Activated CD8-positive, alpha-beta memory T cell treated with anti-CD3 and anti-CD28 coated beads, Interleukin-2, amount 50 U/mL, for 24 hours (primary cell): ENCODE measurements around the gene DCAF4.

ENCODE experiments used
- DNase-seq: peaks from one replicate; pipeline ENCODE4 v3.0.0-alpha.2; 2020; ENCODE audit errors: extremely low read depth

The DCAF4 gene, protein sequence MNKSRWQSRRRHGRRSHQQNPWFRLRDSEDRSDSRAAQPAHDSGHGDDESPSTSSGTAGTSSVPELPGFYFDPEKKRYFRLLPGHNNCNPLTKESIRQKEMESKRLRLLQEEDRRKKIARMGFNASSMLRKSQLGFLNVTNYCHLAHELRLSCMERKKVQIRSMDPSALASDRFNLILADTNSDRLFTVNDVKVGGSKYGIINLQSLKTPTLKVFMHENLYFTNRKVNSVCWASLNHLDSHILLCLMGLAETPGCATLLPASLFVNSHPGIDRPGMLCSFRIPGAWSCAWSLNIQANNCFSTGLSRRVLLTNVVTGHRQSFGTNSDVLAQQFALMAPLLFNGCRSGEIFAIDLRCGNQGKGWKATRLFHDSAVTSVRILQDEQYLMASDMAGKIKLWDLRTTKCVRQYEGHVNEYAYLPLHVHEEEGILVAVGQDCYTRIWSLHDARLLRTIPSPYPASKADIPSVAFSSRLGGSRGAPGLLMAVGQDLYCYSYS

DNA sequence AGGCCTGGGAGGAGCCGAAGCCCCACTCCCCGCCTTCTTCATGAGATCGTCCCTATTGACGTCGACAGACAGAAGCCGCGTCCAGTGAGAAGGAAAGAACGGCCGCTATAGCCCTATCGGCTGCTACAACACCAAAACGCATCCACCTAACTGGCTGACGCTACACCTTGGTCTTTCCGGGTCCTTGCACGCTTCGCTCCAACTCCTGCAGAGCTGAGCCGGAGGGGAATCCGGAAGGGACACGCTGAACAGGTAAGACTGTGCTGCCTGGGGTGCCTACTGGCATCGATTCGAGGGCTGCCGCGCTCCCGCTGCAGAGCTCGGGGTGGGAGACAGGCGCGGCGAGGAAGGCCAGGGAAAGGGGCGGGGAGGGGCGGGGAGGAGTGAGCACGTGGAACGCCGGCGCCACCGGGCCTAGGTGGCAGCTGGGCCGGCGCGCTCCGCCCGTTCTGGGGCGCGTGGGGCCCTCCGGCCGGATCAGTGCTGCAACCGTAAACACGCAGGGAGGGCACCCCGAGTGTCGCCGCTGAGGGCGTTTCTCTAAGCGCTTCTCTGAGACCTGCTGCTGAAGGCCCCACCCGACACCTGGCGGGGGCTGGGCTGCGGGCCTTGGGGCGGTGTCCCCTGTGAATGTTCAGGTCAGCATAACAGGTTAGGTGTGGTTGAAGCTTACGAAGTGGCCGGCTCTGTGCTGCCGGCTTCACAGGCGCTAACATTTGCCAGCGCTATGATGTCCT lies at the start of gene DCAF4:
DCAF4 (plus strand) TSS at position 173 of the 737 bp plus-strand sequence. CDS start 11,515 bp downstream, outside the sequence.
- peak; percentile 89 for DNase-seq

DNA sequence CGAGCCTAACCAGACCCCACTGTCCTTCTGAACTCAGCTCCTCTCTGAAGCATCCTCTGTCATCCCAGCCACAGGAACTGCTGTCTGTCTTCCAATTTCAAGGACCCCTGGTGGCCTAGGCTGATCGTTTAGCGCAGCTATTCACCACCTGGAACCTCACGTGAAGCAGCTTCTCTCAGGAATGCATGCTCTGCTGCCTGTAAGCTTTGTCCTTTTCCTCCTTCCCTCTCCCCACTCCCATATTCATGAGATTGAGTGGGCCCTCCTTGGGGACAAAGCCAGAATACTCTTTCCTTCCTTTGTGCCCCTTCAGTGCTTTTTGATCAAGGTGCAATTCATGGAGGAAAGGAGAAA lies 49.6 kb upstream of the DCAF4 start:
- no peak for DNase-seq

DNA sequence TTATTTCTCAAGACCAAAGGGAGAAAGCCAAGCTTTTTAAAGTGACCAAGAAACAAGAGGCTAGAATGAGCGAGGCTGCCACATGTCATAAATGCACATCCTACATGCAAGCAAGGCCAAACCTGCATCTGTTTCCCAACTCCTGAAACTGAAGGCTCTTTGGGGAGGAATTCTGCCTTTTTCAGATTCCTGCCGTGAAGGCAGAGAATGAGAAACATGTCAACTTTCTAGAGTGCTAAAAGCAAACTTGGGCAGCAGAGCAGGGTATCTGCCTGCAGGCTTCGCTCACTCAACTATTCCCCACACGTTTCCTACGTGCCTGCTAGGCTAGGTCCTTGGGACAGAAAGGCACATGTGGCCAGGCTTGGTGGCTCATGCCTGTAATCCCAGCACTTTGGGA lies 47.5 kb upstream of the DCAF4 start:
- DNase-seq, result no peak

DNA sequence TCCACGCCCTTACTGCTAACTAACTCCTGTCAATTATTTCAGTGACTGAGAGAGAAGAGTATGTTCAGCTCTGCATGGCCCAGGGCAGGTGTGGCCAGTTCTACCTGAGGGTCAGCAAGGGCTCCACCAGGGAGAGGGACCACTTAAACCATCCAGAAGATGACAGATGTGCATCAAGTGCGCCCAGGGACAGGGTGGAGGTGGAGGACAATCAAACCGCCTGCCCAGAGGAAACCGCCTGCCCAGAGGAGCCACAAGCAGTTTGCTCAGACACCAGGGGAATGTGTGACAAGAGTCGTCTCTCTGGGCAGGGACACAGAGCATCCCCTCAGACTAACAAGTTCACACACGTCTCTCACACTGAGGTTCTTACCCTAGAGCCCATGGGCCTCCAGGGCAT lies 46.8 kb upstream of the DCAF4 start:
- no peak for DNase-seq

DNA sequence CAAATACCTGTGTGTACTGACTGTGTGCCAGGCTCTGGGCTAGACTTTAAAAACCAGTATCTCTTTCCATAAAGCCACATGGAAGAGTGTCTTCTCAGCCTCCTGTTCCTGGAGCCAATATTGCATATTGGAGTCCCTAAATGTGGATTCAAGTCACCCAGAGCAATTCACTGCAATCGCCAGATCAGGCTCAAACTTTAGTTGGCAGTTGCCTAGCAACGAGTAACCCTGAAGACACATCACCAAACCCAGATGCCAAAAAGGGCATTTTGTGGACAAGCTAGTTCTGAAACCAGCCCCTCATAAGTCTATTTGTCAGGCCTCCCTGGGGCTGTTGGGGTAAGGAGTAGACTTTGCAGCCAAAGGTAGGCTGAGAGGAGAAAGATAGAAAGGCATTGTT lies 46.1 kb upstream of the DCAF4 start:
- DNase-seq, result no peak

DNA sequence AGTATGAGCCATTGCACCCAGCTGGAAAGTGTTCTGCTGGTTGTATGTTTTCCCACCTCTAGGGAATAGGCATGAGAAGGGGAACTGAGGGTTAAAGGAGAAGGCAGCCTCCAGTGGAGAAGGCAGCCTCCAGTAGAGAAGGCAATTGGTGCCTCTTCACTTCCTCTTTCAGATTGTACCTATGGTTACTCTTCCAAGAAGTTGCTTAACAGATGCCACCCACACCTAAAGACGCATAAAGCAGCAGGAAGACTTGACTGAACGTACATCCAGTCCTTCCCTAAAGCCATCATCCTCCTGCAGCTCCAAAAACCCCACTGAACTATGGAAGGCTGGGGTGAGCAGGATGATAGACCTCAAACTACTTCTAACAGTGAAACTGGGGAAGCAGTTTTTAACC lies 45.4 kb upstream of the DCAF4 start:
- DNase-seq, result no peak

DNA sequence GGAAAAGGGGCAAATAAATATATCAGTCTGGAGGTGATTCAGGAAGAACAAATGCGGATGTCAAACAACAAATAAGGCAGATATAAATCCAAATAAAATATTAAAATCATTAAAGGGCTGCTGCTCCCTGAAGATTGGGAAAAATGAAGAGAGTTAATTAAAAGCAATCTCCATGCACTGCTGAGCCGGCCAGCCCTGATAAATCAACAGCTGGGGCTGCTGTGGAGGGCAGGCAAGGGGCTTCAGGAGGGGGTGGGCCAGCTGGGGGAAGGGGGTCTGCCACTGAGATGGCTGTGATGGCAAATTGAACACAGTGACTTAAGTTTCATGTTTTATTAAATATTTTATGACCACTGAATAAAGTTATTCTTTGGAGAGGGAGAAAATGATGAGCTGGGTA lies 44.7 kb upstream of the DCAF4 start:
- DNase-seq, result no peak

DNA sequence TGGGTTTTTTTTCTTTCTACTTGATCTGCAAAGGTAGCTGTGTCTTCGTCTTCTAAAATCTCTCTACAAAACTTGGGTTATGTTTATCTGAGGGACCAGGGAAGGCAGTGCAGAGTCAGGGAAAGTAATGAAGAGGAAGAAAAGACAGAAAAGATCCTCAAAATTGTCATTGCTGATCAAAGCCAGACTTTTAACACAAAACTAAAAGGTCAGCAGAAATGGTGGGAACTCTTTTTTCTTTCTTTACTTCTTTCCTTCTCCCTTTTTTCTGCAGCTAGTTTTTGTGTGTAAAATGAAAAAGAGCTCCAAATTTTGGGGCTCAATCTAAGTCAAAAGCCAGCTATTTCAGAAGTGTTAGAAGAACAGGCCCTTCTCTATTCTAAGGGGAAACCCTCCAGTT lies 44.2 kb upstream of the DCAF4 start:
- no peak for DNase-seq

DNA sequence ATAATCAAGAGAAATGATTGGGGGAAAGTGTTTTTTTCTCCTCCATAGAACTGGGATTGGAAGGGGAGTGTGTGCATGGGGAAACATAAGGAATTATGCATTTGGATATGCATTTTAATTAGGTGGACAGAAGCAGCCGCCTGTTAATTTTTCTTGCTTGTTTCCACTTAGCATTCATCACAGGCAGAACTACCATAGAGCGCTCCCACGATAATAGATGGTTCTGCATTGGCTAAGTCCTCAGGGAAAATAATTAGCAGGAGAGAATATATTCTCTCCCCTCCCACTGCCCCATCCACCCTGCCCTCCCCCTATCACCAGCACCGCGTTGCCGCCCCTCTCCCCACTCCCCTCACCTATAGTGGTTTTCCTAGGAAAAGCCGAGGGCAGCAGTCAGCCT lies 43.8 kb upstream of the DCAF4 start:
- DNase-seq, result no peak

DNA sequence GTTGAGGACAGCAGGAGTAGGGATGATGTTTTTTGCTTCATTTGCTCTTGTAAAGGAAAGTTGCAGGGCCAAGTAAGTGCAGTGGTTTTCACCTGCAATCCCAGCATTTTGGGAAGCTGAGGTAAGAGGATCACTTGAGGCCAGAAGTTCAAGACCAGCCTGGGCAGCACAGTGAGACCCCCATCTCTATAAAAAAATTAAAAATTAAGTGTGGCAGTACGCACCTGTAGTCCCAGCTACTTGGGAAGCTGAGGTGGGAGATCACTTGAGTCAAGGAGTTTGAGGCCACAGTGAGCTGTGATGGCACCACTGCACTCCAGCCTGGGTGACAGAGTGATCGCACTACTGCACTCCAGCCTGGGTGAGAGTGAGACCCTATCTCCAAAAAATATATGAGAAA lies 43.2 kb upstream of the DCAF4 start:
- no peak for DNase-seq

DNA sequence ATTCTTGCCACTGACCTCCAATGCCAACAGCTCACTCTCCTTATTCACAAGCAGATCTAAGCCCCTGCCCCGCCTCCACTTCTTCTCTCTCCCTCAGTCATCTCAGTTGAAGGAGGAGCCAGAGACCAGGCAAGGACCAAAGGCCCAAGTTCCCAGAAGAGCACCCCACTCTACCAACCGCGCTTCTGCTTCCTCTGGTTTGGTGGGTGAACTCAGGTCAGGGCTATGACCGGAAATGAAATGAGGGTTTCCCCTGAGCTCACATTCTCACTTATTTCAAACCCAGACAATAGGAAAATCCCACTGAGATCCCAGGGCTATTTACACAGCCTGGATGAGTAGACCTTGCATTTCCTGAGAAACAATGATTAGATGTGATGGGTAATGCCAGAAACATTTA lies 42.3 kb upstream of the DCAF4 start:
- no peak for DNase-seq

DNA sequence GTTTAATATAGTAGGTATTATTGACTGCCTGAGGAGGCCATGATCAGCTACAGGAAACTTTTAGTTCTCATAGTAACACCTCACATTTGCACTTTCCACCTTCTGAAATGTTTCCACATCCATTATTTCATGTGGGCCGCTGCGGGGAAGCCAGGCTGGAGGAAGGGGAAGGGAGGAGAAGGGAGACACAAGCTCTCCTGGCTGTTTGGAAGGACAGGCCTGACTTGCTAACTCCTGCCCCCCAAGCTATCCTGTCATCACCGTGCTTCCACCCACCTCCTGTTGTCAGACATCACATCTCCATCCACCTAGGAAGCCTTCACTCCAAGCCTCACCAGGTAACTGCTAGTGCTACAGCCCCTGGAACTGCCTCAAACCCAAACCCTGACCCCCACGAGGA lies 41.9 kb upstream of the DCAF4 start:
- DNase-seq, result no peak

DNA sequence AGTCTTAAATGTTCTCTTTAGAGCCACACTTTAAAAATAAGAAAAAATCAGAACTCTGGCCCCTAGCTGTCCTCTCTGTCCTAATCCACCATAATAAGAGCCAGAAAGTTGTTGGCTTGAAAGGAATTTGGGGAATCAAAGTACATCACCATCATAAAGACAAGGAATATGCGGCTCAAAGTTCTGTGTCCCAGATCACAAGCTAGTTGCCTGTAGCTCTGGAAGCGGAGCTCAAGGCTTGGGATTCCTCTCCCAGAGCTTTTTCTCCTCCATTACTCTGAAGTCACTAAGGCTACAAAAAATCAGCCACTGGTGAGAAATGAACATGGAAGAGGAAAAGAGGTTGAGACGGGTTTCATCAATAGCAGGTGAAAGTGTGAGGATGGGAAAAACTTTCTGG lies 38.8 kb upstream of the DCAF4 start:
- no peak for DNase-seq

DNA sequence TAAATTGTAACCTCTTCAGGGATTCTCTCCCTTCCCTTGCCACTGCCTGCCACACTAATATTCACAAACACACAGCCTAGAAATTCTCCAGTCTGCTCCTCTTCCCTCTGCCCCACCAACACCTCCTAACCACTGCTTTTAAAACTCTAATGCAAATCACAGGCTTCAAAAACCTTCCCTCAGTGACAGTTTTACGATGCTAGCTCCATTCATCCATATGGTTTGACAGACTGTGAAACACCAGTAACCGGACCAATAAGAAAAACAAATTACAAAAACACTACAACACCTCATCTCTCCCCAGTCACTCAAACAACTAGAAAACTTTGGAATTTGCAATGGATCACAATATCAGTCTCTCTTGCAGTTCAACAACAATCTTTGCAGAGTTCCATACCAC lies 38.1 kb upstream of the DCAF4 start:
- no peak for DNase-seq

DNA sequence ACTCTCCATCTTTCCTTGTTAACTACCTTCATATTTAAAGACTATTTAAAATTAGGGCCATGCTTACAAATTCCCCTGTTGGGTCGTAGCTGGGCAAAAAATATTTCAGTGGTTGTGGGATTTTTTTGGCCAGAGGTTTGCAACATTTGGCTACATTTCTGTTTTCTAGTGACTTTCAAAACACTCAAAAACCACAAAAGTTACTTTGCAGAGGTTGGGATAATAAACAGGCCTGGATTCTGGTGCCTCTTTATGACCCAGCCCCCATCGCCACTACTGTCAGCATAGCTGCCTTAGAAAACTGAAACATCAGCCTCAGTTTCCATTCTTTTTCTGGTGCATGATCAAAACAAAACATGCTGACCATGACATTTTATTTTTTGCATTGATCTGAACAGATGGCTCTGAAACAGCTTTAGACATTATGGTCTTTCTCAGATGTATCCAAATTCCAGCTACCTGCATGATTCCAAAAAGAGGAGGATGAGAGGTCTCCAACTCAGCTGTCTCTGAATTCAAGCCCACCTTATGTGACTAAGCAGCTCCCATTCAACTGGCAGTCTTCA lies 37.5 kb upstream of the DCAF4 start:
- no peak for DNase-seq

DNA sequence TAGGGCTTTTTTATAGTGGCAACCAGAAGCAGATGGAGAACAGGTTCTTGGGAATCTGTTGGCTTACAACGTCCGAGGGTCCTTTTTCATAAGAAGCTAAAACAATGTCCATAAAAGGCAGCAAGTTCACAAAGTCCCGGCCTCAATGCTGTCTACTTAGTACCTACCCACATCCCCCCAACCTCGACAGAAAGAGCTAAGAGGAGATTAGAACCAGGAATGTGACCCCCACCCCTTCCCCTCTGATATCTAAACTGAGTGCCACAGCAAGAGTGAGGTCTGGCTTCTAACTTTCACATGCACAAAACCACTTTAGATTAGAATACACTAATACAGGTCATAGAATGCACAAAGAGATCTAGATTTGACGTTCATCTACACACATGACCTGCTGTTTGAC lies 36.9 kb upstream of the DCAF4 start:
- no peak for DNase-seq

DNA sequence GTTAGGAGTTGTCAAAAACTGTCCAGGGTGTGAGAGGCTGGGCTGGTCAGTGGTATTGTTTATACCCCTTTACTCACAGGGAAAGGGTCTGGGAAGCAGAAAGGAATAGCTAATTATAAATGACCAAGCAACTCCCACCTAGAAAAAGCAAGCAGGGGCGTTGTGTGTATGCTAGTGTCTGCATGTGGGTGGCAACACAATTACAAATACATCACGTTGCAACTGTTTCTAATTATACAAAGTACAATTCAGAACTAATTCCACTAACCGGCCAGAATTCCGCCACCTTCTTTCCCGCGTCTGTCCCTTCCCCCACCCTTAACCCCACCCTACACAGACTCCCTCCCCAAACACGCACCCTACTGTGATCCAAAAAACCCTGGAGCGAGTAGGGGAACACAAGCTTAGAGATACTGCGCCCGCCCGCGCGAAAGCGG lies 34.6 kb upstream of the DCAF4 start:
- DNase-seq, result no peak

DNA sequence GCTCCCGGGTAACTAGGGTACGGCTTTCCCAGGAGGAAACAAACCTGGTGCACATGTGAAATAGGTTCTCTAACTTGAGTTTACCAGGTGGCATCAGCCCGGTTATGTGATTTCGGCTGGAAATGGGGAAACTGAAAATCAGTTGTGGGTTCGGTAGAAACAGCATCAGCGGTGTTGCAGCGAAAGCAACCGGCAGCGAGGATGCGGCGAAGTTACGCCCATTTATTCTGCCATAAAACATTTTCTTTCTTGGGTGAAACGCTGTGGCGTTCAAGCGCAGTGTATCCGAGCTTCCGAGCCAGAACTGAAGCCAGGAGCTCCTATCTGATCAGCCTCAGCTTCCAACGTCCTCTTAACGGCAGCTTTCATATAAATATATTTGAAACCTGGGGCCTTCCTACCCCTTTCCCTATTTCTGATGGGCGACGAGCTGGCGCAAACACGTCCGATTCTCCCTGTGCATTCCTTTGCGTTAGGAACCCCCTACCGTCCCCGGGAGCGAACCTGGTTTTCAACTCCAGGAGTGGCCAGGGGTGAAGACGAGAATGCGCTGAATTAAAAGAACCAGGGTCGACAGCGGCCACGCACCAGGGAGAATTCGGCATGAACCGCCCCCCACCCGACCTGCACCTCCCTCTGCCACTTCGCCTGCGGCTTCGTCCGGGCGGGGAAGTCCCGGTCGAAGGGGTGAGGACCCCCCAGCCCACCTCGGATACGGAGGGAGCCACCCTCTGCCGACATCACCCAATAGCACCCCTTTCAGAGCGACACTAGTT lies 34.0 kb upstream of the DCAF4 start:
- no peak for DNase-seq

DNA sequence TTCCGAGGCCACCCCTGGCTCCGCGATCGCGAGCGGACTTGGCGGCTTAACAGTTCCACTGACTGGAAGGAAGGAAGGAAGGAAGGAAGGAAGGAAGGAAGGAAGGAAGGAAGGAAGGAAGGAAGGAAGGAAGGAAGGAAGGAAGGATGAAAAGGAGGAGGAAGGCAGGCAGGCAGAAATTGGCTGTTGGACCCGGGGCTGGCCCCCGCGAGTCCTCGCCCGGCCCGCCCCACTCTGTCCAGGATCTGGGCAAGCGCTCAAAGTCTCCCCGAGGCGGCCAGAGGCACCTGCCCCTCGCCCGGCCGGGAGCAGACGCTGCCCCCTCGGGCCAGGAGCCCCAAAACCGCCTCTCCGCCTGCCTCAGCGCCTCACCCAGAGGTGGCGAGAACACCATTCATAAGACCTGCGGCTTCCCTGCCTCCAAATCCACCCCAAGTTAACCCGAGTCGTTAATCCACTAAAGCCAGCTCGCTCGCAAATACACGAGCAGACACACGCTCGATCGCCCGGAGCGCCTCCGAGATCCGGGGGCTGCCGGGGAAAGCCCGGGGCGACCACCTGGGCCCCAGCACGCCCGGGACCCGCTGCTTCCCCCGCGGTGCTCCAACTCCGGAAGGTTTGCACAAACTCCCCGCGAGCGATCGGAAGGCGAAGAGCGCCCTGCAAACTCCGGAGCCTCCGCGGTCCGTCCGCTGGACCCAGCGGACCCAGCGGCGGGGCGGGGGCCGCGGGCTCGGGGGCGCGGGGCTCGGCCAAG lies 33.2 kb upstream of the DCAF4 start:
- no peak for DNase-seq

DNA sequence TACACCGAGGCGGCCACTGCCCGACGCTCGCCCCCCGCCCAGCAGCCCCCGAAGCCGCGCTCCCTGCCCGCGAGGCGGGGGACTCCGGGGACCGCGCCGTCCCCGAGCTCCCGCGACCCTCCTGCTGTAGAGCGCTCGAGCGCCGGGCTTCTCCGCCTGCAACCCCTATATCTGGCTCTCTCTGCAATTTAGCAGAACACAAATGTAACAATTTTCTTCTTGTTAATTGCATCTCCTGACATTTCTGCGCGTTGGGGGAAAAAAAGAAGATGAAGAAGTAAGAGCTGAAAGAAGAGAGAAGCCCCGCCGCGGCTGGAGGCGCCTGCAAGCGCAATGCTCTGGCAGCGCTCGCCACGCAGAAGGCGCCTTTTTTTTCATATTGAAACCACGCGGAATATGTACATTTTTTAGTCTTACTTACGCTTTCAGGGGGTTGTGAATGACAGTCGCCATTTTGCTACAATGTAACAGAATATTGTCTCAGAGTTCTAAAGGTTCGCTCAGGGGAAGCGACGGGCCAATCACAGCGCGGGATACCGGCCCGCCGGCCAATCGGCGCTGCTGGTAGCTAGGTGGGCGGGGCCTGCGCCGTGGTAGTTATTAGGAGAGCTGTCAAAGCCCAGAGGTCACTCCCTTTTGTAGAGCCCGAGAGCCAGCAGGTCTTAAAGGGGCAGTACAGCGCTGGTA lies 32.5 kb upstream of the DCAF4 start, which contains the start of gene DPF3:
DPF3 (minus strand) TSS at position 466 of the 687 bp plus-strand sequence; CDS start at position 453, 13 bp downstream.
- DNase-seq, result peak; percentile 85

DNA sequence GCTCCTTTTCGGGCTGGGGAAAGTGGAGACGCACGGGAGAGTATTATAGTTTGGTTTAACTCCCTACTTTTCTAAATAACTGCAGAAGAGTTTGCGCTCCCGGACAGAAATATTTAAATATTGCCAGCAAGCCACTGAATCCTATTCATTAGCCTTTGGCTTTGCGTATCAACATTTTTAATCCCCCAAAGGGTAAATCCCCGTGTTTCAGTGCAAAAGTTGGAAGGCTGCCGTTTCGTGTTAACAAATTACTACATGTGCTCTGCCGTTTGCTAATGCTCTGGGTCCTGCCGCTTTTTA lies 32.0 kb upstream of the DCAF4 start:
- no peak for DNase-seq
